Panc1 (cell line): Measurements from ENCODE around the gene SYCP2. TPM values are rescaled to one million over a fixed set of nuclear protein-coding genes. Genes with fewer than 3 reads are reported as not detected.

Experiments used
- ATAC-seq: fragments of 200-7000 bp; cut with Tn5 transposase; 2 replicates; pipeline ENCODE4 v1.9.1; 2020; ENCODE audit warnings: mild to moderate bottlenecking, moderate library complexity
- BruUV-seq: library from RNA; stranded (reverse); fragments of 400-500 nt; replicated peaks from 2 replicates; lab custom pipeline; 2021; lab: Mats Ljungman, UMichigan
- CTCF ChIA-PET: fragments of 300-600 bp; sonication (Branson Sonifier 250); formaldehyde crosslinking; loops from one replicate; lab custom pipeline; 2022; ENCODE audit warnings: antibody characterized with exemption; lab: Charles Lee
- POLR2A ChIA-PET: fragments of 300-600 bp; sonication (Branson Sonifier 250); formaldehyde crosslinking; loops from one replicate; lab custom pipeline; 2022; ENCODE audit warnings: antibody characterized with exemption; lab: Charles Lee
- DNase-seq: peaks from one replicate; pipeline ENCODE4 v3.0.0-alpha.2; 2010; ENCODE audit warnings: low read depth, low spot score
- H3K27ac ChIP-seq: 2 replicates; pipeline ENCODE4 v1.5.1; 2011; ENCODE audit warnings: mild to moderate bottlenecking, low read length, inconsistent platforms
- H3K27me3 ChIP-seq: fragments of 200-500 bp; sonication (Bioruptor generic); 2 replicates; pipeline ENCODE4 v1.6.0; 2014; ENCODE audit warnings: low read length, inconsistent platforms; ENCODE audit not compliant: control insufficient read depth, insufficient read depth
- H3K36me3 ChIP-seq: fragments of 200-500 bp; sonication (Bioruptor generic); 2 replicates; pipeline ENCODE4 v1.5.1; 2014; ENCODE audit warnings: inconsistent platforms, mild to moderate bottlenecking, low read length, moderate library complexity; ENCODE audit not compliant: control insufficient read depth, insufficient read depth
- H3K4me1 ChIP-seq: 2 replicates; pipeline ENCODE4 v1.5.1; 2011; ENCODE audit warnings: inconsistent platforms, mild to moderate bottlenecking, low read length, moderate library complexity; ENCODE audit not compliant: control insufficient read depth, insufficient read depth
- H3K4me3 ChIP-seq, 2 experiments: 2 replicates each; pipeline ENCODE4 v1.5.1; 2011 to 2012; ENCODE audit warnings: low read depth in 2 of 2, low read length in 2 of 2, mild to moderate bottlenecking in 2 of 2, inconsistent platforms in 1 of 2, moderate library complexity in 1 of 2
- H3K9me3 ChIP-seq: fragments of 200-500 bp; sonication (Bioruptor generic); 2 replicates; pipeline ENCODE4 v1.5.1; 2014; ENCODE audit warnings: low read depth, mild to moderate bottlenecking, inconsistent platforms, low read length, moderate library complexity; ENCODE audit not compliant: control insufficient read depth, insufficient read depth
- CTCF ChIP-seq: fragments of 450-650 bp; IDR thresholded peaks from 2 replicates; pipeline ENCODE4 v1.5.1; 2017; ENCODE audit warnings: mild to moderate bottlenecking
- POLR2AphosphoS5 ChIP-seq: IDR thresholded peaks from 2 replicates; pipeline ENCODE4 v1.6.1; 2012; ENCODE audit warnings: mild to moderate bottlenecking, low read depth, low read length, moderate library complexity
- REST ChIP-seq, 2 experiments: IDR thresholded peaks; 2 replicates each; pipeline ENCODE4 v1.6.1; 2011 to 2012; ENCODE audit warnings: low read depth in 2 of 2, control low read depth in 1 of 2, low read length in 1 of 2, mild to moderate bottlenecking in 1 of 2, moderate library complexity in 1 of 2; ENCODE audit not compliant: insufficient read depth in 1 of 2
- SIN3A ChIP-seq: IDR thresholded peaks from 2 replicates; pipeline ENCODE4 v1.6.1; 2012; ENCODE audit warnings: low read depth, mild to moderate bottlenecking, low read length, moderate library complexity, borderline replicate concordance; ENCODE audit not compliant: insufficient read depth
- TCF7L2 ChIP-seq: IDR thresholded peaks from 2 replicates; pipeline ENCODE4 v1.6.1; 2011; ENCODE audit warnings: mild to moderate bottlenecking, low read depth, low read length, inconsistent platforms
- in situ Hi-C: cut with HindIII; loops from 2 replicates; pipeline ENCODE4 v1.10.0; 2016; ENCODE audit warnings: low sequenced_read_pairs, low pct_unique_long_range_greater_than_20kb
- intact Hi-C: fragments of 100-400 bp; cut with micrococcal nuclease; formaldehyde crosslinking; loops from one replicate; pipeline ENCODE4 v1.10.0; 2022; ENCODE audit not compliant: unreplicated experiment
- total RNA-seq: library from RNA; stranded (reverse); gene quantifications from one replicate; pipeline ENCODE4 v1.2.1, GENCODE V29; 2021; ENCODE audit not compliant: unreplicated experiment

The SYCP2 gene
- total RNA-seq, 1 experiment from 2014 or later, result 39.7 TPM

- POLR2A ChIA-PET, result no interaction called here
- Histone ChIP-seq H3K9me3 (no peaks in the 10 kb centered on the region), H3K4me3 (no peak overlapping the region), H3K4me1 (0 out of 2 replicates have a peak, but pooled peaks cover 3% of the 10 kb centered on the region), H3K36me3 (peaks cover 6% of the 10 kb centered on the region; the same call in 1 of the 2 replicates), H3K27ac (no peak overlapping the region), H3K27me3 (no peaks in the 10 kb centered on the region)
- intact Hi-C loops, result loop anchor here (1.0 kb wide), 1 partner anchor 67 kb away; no protein-coding TSS in a partner anchor
- ATAC-seq, result peak; percentile 68; the same call in 1 of the 2 replicates
- in situ Hi-C loops, result no loop called here
- CTCF ChIA-PET, result interaction anchor here (0.9 to 1.5 kb wide), 3 partner anchors 67 to 190 kb away, joined by 3 to 7 read pairs (median 5); no protein-coding TSS in a partner anchor
- no peak for DNase-seq
- TF ChIP-seq TCF7L2 (no peak), SIN3A (no peak), CTCF (peak; percentile 70), REST (IDR thresholded peaks at IDR 0.05; ENCODE audit: insufficient read depth in 1 of 2, low read depth in 2 of 2, low read length in 1 of 2) (no peak), POLR2AphosphoS5 (no peak)
- no TSS peak for BruUV-seq
These were observed 83.3 kb downstream of the SYCP2 start for GRCh38 chr20:59850018-59850641.

- BruUV-seq, result no TSS peak
- Histone ChIP-seq H3K4me1 (0 out of 2 replicates have a peak, but pooled peaks cover 3% of the 10 kb centered on the region), H3K9me3 (no peaks in the 10 kb centered on the region), H3K36me3 (peaks cover 6% of the 10 kb centered on the region; the same call in 1 of the 2 replicates), H3K4me3 (no peak overlapping the region), H3K27me3 (no peaks in the 10 kb centered on the region), H3K27ac (no peak overlapping the region)
- intact Hi-C loops, result no loop called here
- in situ Hi-C loops, result no loop called here
- TF ChIP-seq POLR2AphosphoS5 (no peak), REST (IDR thresholded peaks at IDR 0.05; ENCODE audit: insufficient read depth in 1 of 2, low read depth in 2 of 2, low read length in 1 of 2) (no peak), TCF7L2 (no peak), CTCF (no peak), SIN3A (no peak)
- ATAC-seq (no peak), DNase-seq (no peak)
- ChIA-PET POLR2A (no interaction called here), CTCF (interaction anchor here (0.6 kb wide), 1 partner anchor 243 kb away, joined by 3 read pairs; no protein-coding TSS in a partner anchor)
These were observed 85.3 kb downstream of the SYCP2 start for GRCh38 chr20:59848182-59848581.
